Left renal cortex interstitium (tissue), 4 donors: ENCODE results near the gene IFNK. TPM values are rescaled to one million over a fixed set of nuclear protein-coding genes. Genes with fewer than 3 reads are reported as not detected.

ENCODE experiments used
- DNase-seq, 4 donors: peaks; one replicate each; pipeline ENCODE4 v3.0.0-alpha.2; 2013; ENCODE audit warnings: low read depth in 4 of 4, low spot score in 2 of 4, missing footprints in 1 of 4
- polyA plus RNA-seq, 4 donors: library from polyadenylated mRNA; unstranded; fragments of 120-200 nt; gene quantifications; one replicate each; pipeline ENCODE4 v1.2.1, GENCODE V29; 2013; ENCODE audit not compliant: insufficient read length in 4 of 4

The IFNK gene
- polyA plus RNA-seq, 4 donors = not detected

- DNase-seq = no peak
Observed at GRCh38 chr9:27537027-27537435, 12.9 kb downstream of the IFNK start.

GRCh38 chr9:27537756-27538155 is 13.7 kb downstream of the IFNK start:
- no peak for DNase-seq

- no peak for DNase-seq
Observed at GRCh38 chr9:27538647-27539046, 14.6 kb downstream of the IFNK start.

GRCh38 chr9:27539479-27540441 is 15.7 kb downstream of the IFNK start:
- DNase-seq = no peak

- DNase-seq = no peak
Observed at GRCh38 chr9:27540502-27540901, 16.4 kb downstream of the IFNK start.

GRCh38 chr9:27541740-27542139 is 17.6 kb downstream of the IFNK start:
- DNase-seq = no peak

GRCh38 chr9:27542508-27542907 is 18.4 kb downstream of the IFNK start:
- no peak for DNase-seq

GRCh38 chr9:27545471-27545870 is 21.4 kb downstream of the IFNK start:
- DNase-seq = no peak

GRCh38 chr9:27548055-27548741 is 24.1 kb downstream of the IFNK start:
- DNase-seq = peak in 2 of 4 donors; percentile 55

GRCh38 chr9:27549196-27549755 is 25.2 kb downstream of the IFNK start:
- DNase-seq = no peak

GRCh38 chr9:27554712-27555111 is 30.6 kb downstream of the IFNK start:
- no peak for DNase-seq

GRCh38 chr9:27556470-27556869 is 32.4 kb downstream of the IFNK start:
- DNase-seq = no peak

GRCh38 chr9:27558307-27558706 is 34.2 kb downstream of the IFNK start:
- no peak for DNase-seq

GRCh38 chr9:27560457-27560856 is 36.4 kb downstream of the IFNK start:
- DNase-seq = no peak

- DNase-seq = no peak
Observed at GRCh38 chr9:27561685-27562084, 37.6 kb downstream of the IFNK start.

GRCh38 chr9:27563738-27564430 is 39.8 kb downstream of the IFNK start:
- DNase-seq = no peak

- no peak for DNase-seq
Observed at GRCh38 chr9:27564670-27565069, 40.6 kb downstream of the IFNK start.

- no peak for DNase-seq
Observed at GRCh38 chr9:27565696-27566095, 41.6 kb downstream of the IFNK start.

- no peak for DNase-seq
Observed at GRCh38 chr9:27566118-27566517, 42.0 kb downstream of the IFNK start.

GRCh38 chr9:27569406-27569805 is 45.3 kb downstream of the IFNK start:
- no peak for DNase-seq

GRCh38 chr9:27571011-27571410 is 46.9 kb downstream of the IFNK start:
- no peak for DNase-seq
